ENCODE data around the gene RPUSD4.

RPUSD4 gene

GRCh38 chr11:126182787-126183445 is 28.5 kb downstream of the RPUSD4 start:
- H3K4me3 Mint-ChIP-seq: no peak overlapping the region
- H3K36me3 Mint-ChIP-seq (ENCODE audit: low read depth): no peaks in the 10 kb centered on the region
- H3K9me3 Mint-ChIP-seq: peaks cover 4% of the 10 kb centered on the region
- no peaks in the 10 kb centered on the region for H3K27me3 Mint-ChIP-seq (ENCODE audit: low read depth)
- DNase-seq (ENCODE audit: low spot score): no peak
- no peak overlapping the region for H3K27ac Mint-ChIP-seq
- peaks cover 2% of the 10 kb centered on the region for H3K4me1 Mint-ChIP-seq (ENCODE audit: low read depth)

- Mint-ChIP-seq H3K4me1 (ENCODE audit: low read depth) (peaks cover 2% of the 10 kb centered on the region), H3K27ac (no peak overlapping the region), H3K9me3 (peaks cover 4% of the 10 kb centered on the region)
Measured at GRCh38 chr11:126181939-126182730, 29.3 kb downstream of the RPUSD4 start.

GRCh38 chr11:126176853-126177470 is 34.5 kb downstream of the RPUSD4 start:
- no peaks in the 10 kb centered on the region for H3K4me1 Mint-ChIP-seq (ENCODE audit: low read depth)
- H3K27ac Mint-ChIP-seq: no peak overlapping the region
- no peak for DNase-seq (ENCODE audit: low spot score)
- H3K9me3 Mint-ChIP-seq: peaks cover 4% of the 10 kb centered on the region
- H3K36me3 Mint-ChIP-seq (ENCODE audit: low read depth): no peaks in the 10 kb centered on the region
- H3K4me3 Mint-ChIP-seq: no peak overlapping the region
- H3K27me3 Mint-ChIP-seq (ENCODE audit: low read depth): no peaks in the 10 kb centered on the region

More at GRCh38 chr11:126181939-126182730, 29.3 kb downstream of the RPUSD4 start:
- DNase-seq (ENCODE audit: low spot score): no peak
- H3K27me3 Mint-ChIP-seq (ENCODE audit: low read depth): no peaks in the 10 kb centered on the region
- H3K36me3 Mint-ChIP-seq (ENCODE audit: low read depth): no peaks in the 10 kb centered on the region
- no peak overlapping the region for H3K4me3 Mint-ChIP-seq

GRCh38 chr11:126175393-126175792 is 36.1 kb downstream of the RPUSD4 start:
- no peak overlapping the region for H3K4me3 Mint-ChIP-seq
- H3K4me1 Mint-ChIP-seq (ENCODE audit: low read depth): no peaks in the 10 kb centered on the region
- DNase-seq (ENCODE audit: low spot score): no peak
- H3K27me3 Mint-ChIP-seq (ENCODE audit: low read depth): no peaks in the 10 kb centered on the region
- no peak overlapping the region for H3K27ac Mint-ChIP-seq
- no peaks in the 10 kb centered on the region for H3K36me3 Mint-ChIP-seq (ENCODE audit: low read depth)
- no peaks in the 10 kb centered on the region for H3K9me3 Mint-ChIP-seq

- Mint-ChIP-seq H3K27me3 (ENCODE audit: low read depth) (no peaks in the 10 kb centered on the region), H3K27ac (no peak overlapping the region), H3K4me3 (no peak overlapping the region), H3K4me1 (ENCODE audit: low read depth) (no peaks in the 10 kb centered on the region), H3K9me3 (no peaks in the 10 kb centered on the region), H3K36me3 (ENCODE audit: low read depth) (no peaks in the 10 kb centered on the region)
- DNase-seq (ENCODE audit: low spot score): no peak
Measured at GRCh38 chr11:126174816-126175215, 36.6 kb downstream of the RPUSD4 start.

DNA sequence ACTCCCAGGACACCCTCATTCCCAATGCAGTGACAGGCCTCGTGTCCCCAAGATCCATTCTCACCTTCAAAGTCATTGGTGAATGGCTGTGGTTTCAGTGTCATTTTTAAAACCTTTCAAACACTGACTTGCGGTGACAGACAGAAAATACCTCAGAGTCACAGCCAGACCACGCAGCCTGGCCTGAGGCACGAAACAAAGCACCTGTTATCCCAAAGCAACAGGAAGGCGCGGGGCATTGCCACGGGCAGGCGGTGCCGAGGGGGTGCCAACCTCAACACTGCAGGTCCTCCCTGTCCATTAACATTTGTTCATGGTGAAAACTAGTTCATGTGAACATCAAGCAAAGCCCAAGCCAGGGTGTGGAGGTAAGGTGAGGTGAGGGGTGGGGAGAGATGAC is 38.2 kb downstream of the RPUSD4 start:
- H3K4me3 Mint-ChIP-seq: no peak overlapping the region
- H3K27me3 Mint-ChIP-seq (ENCODE audit: low read depth): peaks cover 2% of the 10 kb centered on the region
- no peaks in the 10 kb centered on the region for H3K4me1 Mint-ChIP-seq (ENCODE audit: low read depth)
- no peak overlapping the region for H3K27ac Mint-ChIP-seq
- H3K36me3 Mint-ChIP-seq (ENCODE audit: low read depth): no peaks in the 10 kb centered on the region
- no peak for DNase-seq (ENCODE audit: low spot score)
- H3K9me3 Mint-ChIP-seq: no peaks in the 10 kb centered on the region

DNA sequence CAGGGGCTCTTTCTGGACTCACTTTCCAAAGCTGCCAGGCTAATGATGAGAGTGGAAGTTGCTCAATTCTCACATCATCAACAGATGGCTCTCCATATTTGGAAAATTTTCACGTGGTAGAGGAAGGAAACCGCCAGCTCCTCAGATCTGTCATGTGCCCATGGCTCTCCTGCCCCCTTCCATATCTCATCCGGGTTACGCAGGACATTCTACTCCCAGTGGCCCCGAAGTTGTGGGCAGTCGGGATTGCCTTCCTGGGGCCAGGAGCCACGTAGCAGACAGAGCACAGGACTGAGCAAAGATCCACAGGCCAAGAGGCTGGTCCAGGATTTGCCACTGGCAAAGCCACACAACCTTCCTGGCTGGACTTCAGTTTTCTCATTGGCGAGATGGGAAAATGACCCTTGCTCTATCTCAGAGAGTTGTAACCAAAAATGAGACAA is 38.8 kb downstream of the RPUSD4 start:
- Mint-ChIP-seq H3K27me3 (ENCODE audit: low read depth) (peaks cover 2% of the 10 kb centered on the region), H3K4me3 (no peak overlapping the region), H3K27ac (no peak overlapping the region), H3K4me1 (ENCODE audit: low read depth) (no peaks in the 10 kb centered on the region), H3K9me3 (no peaks in the 10 kb centered on the region), H3K36me3 (ENCODE audit: low read depth) (no peaks in the 10 kb centered on the region)
- no peak for DNase-seq (ENCODE audit: low spot score)

DNA sequence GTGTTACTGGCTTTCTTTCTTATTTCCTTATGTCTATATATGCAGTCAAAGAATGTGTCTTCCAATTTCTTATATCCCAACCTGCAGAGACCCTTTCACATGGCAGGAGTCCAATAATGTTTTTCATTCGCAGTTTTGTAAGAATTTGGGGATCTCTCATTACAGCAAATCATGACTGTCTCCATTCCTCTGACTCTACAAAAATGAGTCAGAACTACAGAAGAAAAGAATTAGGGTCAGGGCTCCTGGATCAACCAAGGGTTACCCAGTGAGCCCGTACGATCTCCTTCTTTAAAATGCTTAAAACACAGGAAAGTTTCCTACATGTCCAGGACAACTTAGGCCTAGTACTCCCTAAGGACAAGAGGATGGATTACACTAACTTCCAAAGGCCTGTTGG is 42.2 kb downstream of the RPUSD4 start:
- no peak for DNase-seq (ENCODE audit: low spot score)
- Mint-ChIP-seq H3K27ac (no peak overlapping the region), H3K4me3 (no peak overlapping the region), H3K36me3 (ENCODE audit: low read depth) (no peaks in the 10 kb centered on the region), H3K4me1 (ENCODE audit: low read depth) (no peaks in the 10 kb centered on the region), H3K9me3 (no peaks in the 10 kb centered on the region), H3K27me3 (ENCODE audit: low read depth) (peaks cover 2% of the 10 kb centered on the region)

DNA sequence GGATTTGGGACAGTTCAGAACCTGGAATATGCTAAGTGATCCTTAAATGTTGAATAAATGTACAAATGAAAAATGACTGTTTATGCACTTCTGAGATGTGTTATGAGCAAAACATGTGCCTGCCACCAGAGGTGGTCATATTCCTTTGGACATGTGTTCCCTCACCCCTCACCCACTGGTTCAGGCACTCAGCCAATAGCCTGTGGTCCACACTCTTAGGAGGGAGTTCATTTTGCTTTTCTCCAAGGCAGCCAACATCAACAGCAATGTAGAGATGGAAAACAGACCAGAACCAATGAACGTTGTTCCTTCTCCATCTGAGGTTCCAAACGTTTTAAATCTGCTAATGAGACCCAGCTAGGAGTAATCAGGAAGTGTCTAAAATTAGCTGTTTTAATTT is 44.0 kb downstream of the RPUSD4 start:
- no peaks in the 10 kb centered on the region for H3K9me3 Mint-ChIP-seq
- no peak for DNase-seq (ENCODE audit: low spot score)
- no peaks in the 10 kb centered on the region for H3K36me3 Mint-ChIP-seq (ENCODE audit: low read depth)
- no peak overlapping the region for H3K4me3 Mint-ChIP-seq
- no peak overlapping the region for H3K27ac Mint-ChIP-seq
- peaks cover 2% of the 10 kb centered on the region for H3K27me3 Mint-ChIP-seq (ENCODE audit: low read depth)
- peaks cover 2% of the 10 kb centered on the region for H3K4me1 Mint-ChIP-seq (ENCODE audit: low read depth)

GRCh38 chr11:126166413-126166812 is 45.0 kb downstream of the RPUSD4 start:
- no peak for DNase-seq (ENCODE audit: low spot score)
- H3K27ac Mint-ChIP-seq: no peak overlapping the region
- H3K36me3 Mint-ChIP-seq (ENCODE audit: low read depth): no peaks in the 10 kb centered on the region

DNA sequence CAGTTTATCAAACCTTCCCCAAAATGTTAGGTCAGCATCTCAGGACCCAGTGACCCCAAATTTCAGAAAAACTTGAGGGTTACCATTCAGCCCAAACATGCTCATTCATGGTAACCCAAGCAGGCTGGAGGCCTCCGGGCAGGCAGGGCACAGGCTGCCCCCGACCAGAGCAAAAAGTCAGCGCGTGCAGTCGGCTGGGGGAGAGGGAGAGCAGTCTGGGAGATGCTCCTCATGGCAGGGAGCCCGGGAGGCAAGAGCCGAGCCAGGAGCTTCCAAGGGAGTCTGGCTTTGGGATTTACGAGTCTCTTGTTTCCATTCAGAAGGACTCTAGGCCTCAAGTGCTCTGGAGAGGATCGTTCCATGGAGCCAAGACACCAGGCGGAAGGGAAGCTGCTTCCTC is 45.7 kb downstream of the RPUSD4 start:
- Mint-ChIP-seq H3K36me3 (ENCODE audit: low read depth) (no peaks in the 10 kb centered on the region), H3K9me3 (no peaks in the 10 kb centered on the region), H3K27me3 (ENCODE audit: low read depth) (peaks cover 2% of the 10 kb centered on the region), H3K27ac (no peak overlapping the region), H3K4me1 (ENCODE audit: low read depth) (peaks cover 2% of the 10 kb centered on the region), H3K4me3 (no peak overlapping the region)
- no peak for DNase-seq (ENCODE audit: low spot score)

More at GRCh38 chr11:126166413-126166812, 45.0 kb downstream of the RPUSD4 start:
- Mint-ChIP-seq H3K4me1 (ENCODE audit: low read depth) (peaks cover 2% of the 10 kb centered on the region), H3K9me3 (no peaks in the 10 kb centered on the region), H3K4me3 (no peak overlapping the region), H3K27me3 (ENCODE audit: low read depth) (peaks cover 2% of the 10 kb centered on the region)

- DNase-seq (ENCODE audit: low spot score): no peak
- no peaks in the 10 kb centered on the region for H3K9me3 Mint-ChIP-seq
- H3K4me1 Mint-ChIP-seq (ENCODE audit: low read depth): peaks cover 2% of the 10 kb centered on the region
- peaks cover 2% of the 10 kb centered on the region for H3K27me3 Mint-ChIP-seq (ENCODE audit: low read depth)
- no peaks in the 10 kb centered on the region for H3K36me3 Mint-ChIP-seq (ENCODE audit: low read depth)
- no peak overlapping the region for H3K27ac Mint-ChIP-seq
- no peak overlapping the region for H3K4me3 Mint-ChIP-seq
Measured at GRCh38 chr11:126165311-126165720, 46.1 kb downstream of the RPUSD4 start.

DNA sequence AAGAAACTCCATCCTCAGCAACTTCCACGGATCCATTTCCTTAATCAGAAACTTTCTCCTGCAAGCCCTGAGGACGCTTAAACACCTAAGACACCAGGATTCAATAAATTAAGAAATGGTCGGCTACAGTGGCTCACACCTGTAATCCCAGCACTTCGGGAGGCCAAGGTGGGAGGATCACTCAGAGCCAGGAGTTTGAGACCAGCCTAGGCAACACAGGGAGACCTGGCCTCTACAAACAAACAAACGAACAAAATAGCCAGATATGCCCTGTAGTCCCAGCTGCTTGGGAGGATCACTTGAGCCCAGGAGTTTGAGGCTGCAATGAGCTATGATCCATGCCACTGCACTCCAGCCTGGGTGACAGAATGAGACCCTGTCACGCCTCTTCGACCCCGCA is 46.7 kb downstream of the RPUSD4 start:
- Mint-ChIP-seq H3K4me3 (no peak overlapping the region), H3K4me1 (ENCODE audit: low read depth) (peaks cover 2% of the 10 kb centered on the region), H3K27ac (no peak overlapping the region), H3K27me3 (ENCODE audit: low read depth) (peaks cover 2% of the 10 kb centered on the region), H3K9me3 (no peaks in the 10 kb centered on the region), H3K36me3 (ENCODE audit: low read depth) (no peaks in the 10 kb centered on the region)
- DNase-seq (ENCODE audit: low spot score): no peak

GRCh38 chr11:126163779-126164178 is 47.7 kb downstream of the RPUSD4 start:
- Mint-ChIP-seq H3K27me3 (ENCODE audit: low read depth) (no peaks in the 10 kb centered on the region), H3K4me1 (ENCODE audit: low read depth) (peaks cover 2% of the 10 kb centered on the region), H3K27ac (no peak overlapping the region)

More at GRCh38 chr11:126163779-126164178, 47.7 kb downstream of the RPUSD4 start:
- no peak overlapping the region for H3K4me3 Mint-ChIP-seq
- no peak for DNase-seq (ENCODE audit: low spot score)
- no peaks in the 10 kb centered on the region for H3K36me3 Mint-ChIP-seq (ENCODE audit: low read depth)
- H3K9me3 Mint-ChIP-seq: no peaks in the 10 kb centered on the region
